ENCODE results near the gene EBF3. TPM values are rescaled to one million over a fixed set of nuclear protein-coding genes. Genes with fewer than 3 reads are reported as not detected.

The EBF3 gene
- total RNA-seq, 6 experiments from 2014 or later: 0.12 TPM; not detected in 5

GRCh38 chr10:129846991-129847391 lies 117.1 kb downstream of the EBF3 start:
- H3K27me3 ChIP-seq: no peaks in the 10 kb centered on the region
- intact Hi-C loops (cut with DNase I): no loop called here
- no peak for ATAC-seq
- no peaks in the 10 kb centered on the region for H3K4me1 ChIP-seq
- H3K27ac ChIP-seq: no peak overlapping the region
- 70% methylated on average over 3 of the region's 10 CpGs for WGBS (ENCODE audit: insufficient coverage, low coverage, low lambda C conversion rate, missing lambda C conversion rate)
- H3K36me3 ChIP-seq: no peaks in the 10 kb centered on the region
- DNase-seq: no peak
- no peak for TF ChIP-seq POLR2A (IDR thresholded peaks at IDR 0.05)
- no peak for TF ChIP-seq CTCF (IDR thresholded peaks at IDR 0.05)
- no peaks in the 10 kb centered on the region for H3K9me3 ChIP-seq
- no peak overlapping the region for H3K4me3 ChIP-seq

- Histone ChIP-seq H3K27me3 (no peaks in the 10 kb centered on the region), H3K4me1 (no peaks in the 10 kb centered on the region), H3K27ac (no peak overlapping the region), H3K36me3 (no peaks in the 10 kb centered on the region), H3K9me3 (no peaks in the 10 kb centered on the region), H3K4me3 (no peak overlapping the region)
- no peak for TF ChIP-seq POLR2A (IDR thresholded peaks at IDR 0.05)
- TF ChIP-seq CTCF (IDR thresholded peaks at IDR 0.05): no peak
- DNase-seq: no peak
- no peak for ATAC-seq
- WGBS (ENCODE audit: insufficient coverage, low coverage, low lambda C conversion rate, missing lambda C conversion rate): 74% methylated on average over 12 of the region's 12 CpGs
- intact Hi-C loops (cut with DNase I): no loop called here
Observed at GRCh38 chr10:129845111-129845753, 118.8 kb downstream of the EBF3 start.

DNA sequence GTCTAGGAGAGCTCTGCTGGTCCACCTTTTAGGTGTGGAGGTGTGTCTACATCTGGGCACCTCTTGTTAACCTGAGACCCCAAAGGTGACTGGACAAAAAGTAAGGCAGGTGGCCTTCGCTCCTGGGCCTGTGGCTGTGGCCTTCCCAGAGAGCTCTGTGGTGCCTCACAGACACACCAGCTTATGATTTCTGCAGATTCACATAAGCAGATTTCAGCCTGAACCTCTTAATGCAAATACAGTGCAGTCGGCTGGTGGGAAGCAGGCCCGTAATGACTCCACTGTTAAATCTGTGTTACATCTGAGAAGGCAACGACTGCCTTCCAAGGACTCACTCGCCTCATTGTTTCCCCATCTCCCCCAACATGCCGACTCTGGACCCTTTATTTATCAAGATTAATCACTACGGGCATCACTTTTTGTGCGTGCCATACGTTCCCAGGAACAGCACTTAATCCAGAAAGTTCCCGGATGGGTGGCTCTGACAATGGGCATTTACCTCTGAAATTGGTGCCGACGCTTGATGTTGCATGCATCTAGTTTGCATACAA lies 119.8 kb downstream of the EBF3 start:
- Histone ChIP-seq H3K9me3 (no peaks in the 10 kb centered on the region), H3K27ac (no peak overlapping the region), H3K27me3 (no peaks in the 10 kb centered on the region), H3K36me3 (no peaks in the 10 kb centered on the region), H3K4me3 (no peak overlapping the region), H3K4me1 (no peaks in the 10 kb centered on the region)
- ATAC-seq (no peak), DNase-seq (no peak)
- WGBS (ENCODE audit: insufficient coverage, low coverage, low lambda C conversion rate, missing lambda C conversion rate): 94% methylated on average over 7 of the region's 12 CpGs
- TF ChIP-seq POLR2A (IDR thresholded peaks at IDR 0.05) (no peak), CTCF (IDR thresholded peaks at IDR 0.05) (no peak)
- intact Hi-C loops (cut with DNase I): no loop called here

DNA sequence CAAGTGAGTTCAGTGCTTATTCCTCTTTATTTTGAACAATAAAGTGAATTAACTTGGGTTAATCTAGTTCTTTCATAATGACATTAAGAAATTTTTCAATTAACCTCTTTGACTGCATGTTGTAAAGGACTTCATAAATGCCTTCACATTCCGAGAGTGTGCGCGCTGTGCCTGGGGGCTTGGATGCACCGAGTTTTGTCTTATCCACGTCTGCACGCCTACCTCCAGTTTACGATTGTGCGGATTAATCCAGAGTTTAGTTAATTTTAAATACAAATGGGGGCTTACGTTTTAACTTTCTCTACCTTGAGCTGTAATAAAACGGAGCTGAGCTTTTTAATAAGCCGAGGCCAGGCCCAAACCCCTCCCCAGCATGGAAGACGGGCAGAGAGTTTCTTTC lies 120.4 kb downstream of the EBF3 start:
- 79% methylated on average over 12 of the region's 12 CpGs for WGBS (ENCODE audit: insufficient coverage, low coverage, low lambda C conversion rate, missing lambda C conversion rate)
- no peaks in the 10 kb centered on the region for H3K36me3 ChIP-seq
- DNase-seq: no peak
- TF ChIP-seq CTCF (IDR thresholded peaks at IDR 0.05) (no peak), POLR2A (IDR thresholded peaks at IDR 0.05) (no peak)
- no peaks in the 10 kb centered on the region for H3K27me3 ChIP-seq
- no peak for ATAC-seq
- H3K4me3 ChIP-seq: no peak overlapping the region
- no peaks in the 10 kb centered on the region for H3K4me1 ChIP-seq
- intact Hi-C loops (cut with DNase I): no loop called here
- H3K27ac ChIP-seq: no peak overlapping the region
- no peaks in the 10 kb centered on the region for H3K9me3 ChIP-seq
